ENCODE results near the gene MSL1. TPM values are rescaled to one million over a fixed set of nuclear protein-coding genes. Genes with fewer than 3 reads are reported as not detected.

The MSL1 gene
- total and polyA plus RNA-seq, 9 of the 15 experiments (the other 6 are each of a cell fraction or from before 2014, with no cell fraction given) = 13.8 to 120 (median 61.9) TPM

DNA sequence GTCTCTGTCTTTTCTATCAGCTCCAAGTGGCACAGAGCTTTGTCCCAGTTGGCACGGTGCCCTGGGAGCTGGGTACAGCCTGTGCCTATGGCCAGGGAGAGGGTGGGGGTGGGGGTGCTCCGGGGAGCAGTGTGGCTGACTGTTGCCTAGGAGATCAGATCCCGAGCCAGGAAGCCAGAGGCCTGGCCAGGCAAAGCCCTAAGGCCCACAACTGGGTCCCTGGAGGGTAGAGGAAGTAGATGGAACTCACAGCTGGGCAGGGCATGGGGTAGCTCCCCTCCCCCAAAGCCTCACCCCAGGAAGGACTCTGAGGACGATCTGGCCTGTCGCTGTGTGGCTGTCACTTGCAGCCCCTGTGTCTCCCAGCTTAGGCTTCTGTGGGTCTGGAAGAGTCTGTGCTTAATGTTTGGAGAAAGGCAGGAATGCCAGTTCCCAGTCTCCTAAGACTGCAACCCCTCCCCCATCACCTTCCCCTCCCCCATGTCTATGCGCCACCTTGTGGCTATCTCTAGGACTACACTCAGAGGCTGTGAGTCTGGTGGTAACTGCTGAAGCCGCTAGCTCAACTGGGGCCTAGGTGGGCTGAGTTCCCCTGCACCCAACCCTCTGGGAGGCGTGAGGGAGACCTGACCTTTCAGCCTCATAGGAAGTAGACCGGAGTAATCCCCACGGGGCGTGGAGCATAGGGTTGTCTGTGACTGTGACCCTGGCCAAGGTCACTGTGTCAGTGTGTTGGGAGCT lies 46.4 kb upstream of the MSL1 start (continued):
- TF ChIP-seq FOSL1 (tag; conservative IDR thresholded peaks at IDR 0.05) (no peak), TFAM (CRISPR knock-in tag; conservative IDR thresholded peaks at IDR 0.05) (no peak), ZNF445 (CRISPR knock-in tag; IDR thresholded peaks at IDR 0.05; ENCODE audit: low read depth) (no peak), ZNF184 (CRISPR knock-in tag; IDR thresholded peaks at IDR 0.05) (no peak), POLR2AphosphoS2 (IDR thresholded peaks at IDR 0.05; ENCODE audit: low read length) (no peak), FOS (IDR thresholded peaks at IDR 0.05; ENCODE audit: extremely low read depth, insufficient read length) (no peak), NEUROD1 (IDR thresholded peaks at IDR 0.05; ENCODE audit: borderline replicate concordance, low read depth, low read length, partially characterized antibody) (peak; percentile 24), FOXK1 (CRISPR knock-in tag; IDR thresholded peaks at IDR 0.05; ENCODE audit: borderline replicate concordance) (no peak), E2F8 (IDR thresholded peaks at IDR 0.05; ENCODE audit: low read depth, partially characterized antibody) (peak; percentile 43), SAP30 (IDR thresholded peaks at IDR 0.05; ENCODE audit: borderline replicate concordance, insufficient read depth, low read depth, low read length, poor library complexity, severe bottlenecking) (no peak), TCF7L2 (IDR thresholded peaks at IDR 0.05; ENCODE audit: low read depth, low read length) (no peak), SETDB1 (IDR thresholded peaks at IDR 0.05; ENCODE audit: low read length) (no peak), RNF219 (CRISPR knock-in tag; IDR thresholded peaks at IDR 0.05) (no peak)
- TF ChIP-seq, protein P1, sequence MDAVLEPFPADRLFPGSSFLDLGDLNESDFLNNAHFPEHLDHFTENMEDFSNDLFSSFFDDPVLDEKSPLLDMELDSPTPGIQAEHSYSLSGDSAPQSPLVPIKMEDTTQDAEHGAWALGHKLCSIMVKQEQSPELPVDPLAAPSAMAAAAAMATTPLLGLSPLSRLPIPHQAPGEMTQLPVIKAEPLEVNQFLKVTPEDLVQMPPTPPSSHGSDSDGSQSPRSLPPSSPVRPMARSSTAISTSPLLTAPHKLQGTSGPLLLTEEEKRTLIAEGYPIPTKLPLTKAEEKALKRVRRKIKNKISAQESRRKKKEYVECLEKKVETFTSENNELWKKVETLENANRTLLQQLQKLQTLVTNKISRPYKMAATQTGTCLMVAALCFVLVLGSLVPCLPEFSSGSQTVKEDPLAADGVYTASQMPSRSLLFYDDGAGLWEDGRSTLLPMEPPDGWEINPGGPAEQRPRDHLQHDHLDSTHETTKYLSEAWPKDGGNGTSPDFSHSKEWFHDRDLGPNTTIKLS (IDR thresholded peaks at IDR 0.05; ENCODE audit: borderline replicate concordance, low read depth) = no peak; the same call in 1 of the 2 replicates
- TF ChIP-seq, protein P2, sequence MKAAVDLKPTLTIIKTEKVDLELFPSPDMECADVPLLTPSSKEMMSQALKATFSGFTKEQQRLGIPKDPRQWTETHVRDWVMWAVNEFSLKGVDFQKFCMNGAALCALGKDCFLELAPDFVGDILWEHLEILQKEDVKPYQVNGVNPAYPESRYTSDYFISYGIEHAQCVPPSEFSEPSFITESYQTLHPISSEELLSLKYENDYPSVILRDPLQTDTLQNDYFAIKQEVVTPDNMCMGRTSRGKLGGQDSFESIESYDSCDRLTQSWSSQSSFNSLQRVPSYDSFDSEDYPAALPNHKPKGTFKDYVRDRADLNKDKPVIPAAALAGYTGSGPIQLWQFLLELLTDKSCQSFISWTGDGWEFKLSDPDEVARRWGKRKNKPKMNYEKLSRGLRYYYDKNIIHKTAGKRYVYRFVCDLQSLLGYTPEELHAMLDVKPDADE (conservative IDR thresholded peaks at IDR 0.05; ENCODE audit: control insufficient read depth, low read depth, low read length) = no peak
- TF ChIP-seq, protein P3, sequence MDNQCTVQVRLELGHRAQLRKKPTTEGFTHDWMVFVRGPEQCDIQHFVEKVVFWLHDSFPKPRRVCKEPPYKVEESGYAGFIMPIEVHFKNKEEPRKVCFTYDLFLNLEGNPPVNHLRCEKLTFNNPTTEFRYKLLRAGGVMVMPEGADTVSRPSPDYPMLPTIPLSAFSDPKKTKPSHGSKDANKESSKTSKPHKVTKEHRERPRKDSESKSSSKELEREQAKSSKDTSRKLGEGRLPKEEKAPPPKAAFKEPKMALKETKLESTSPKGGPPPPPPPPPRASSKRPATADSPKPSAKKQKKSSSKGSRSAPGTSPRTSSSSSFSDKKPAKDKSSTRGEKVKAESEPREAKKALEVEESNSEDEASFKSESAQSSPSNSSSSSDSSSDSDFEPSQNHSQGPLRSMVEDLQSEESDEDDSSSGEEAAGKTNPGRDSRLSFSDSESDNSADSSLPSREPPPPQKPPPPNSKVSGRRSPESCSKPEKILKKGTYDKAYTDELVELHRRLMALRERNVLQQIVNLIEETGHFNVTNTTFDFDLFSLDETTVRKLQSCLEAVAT (IDR thresholded peaks at IDR 0.05) = peak in 1 of 2 experiments; percentile 62; a peak in 1 of 4 replicates
